GM12874 (cell line): ENCODE results near the gene MAML3.

ENCODE experiments used
- CTCF ChIP-seq: IDR thresholded peaks from 2 replicates; pipeline ENCODE4 v1.5.1; 2011; ENCODE audit warnings: low read depth, mild to moderate bottlenecking, control low read depth, low read length, moderate library complexity; ENCODE audit not compliant: insufficient read depth

The MAML3 gene

GRCh38 chr4:139795527-139796314 lies 358.3 kb downstream of the MAML3 start:
- no peak for TF ChIP-seq CTCF

GRCh38 chr4:139794158-139794954 lies 359.6 kb downstream of the MAML3 start:
- TF ChIP-seq CTCF = no peak

GRCh38 chr4:139791681-139792080 lies 362.3 kb downstream of the MAML3 start:
- TF ChIP-seq CTCF = no peak

GRCh38 chr4:139790291-139790690 lies 363.7 kb downstream of the MAML3 start:
- no peak for TF ChIP-seq CTCF

- TF ChIP-seq CTCF = no peak
Measured at GRCh38 chr4:139789096-139789654, 364.8 kb downstream of the MAML3 start.

GRCh38 chr4:139786494-139787354 lies 367.3 kb downstream of the MAML3 start:
- no peak for TF ChIP-seq CTCF
